HUDEP-2 (cell line): ENCODE results near the gene ABCA2.
A peak's percentile ranks its signal among the peaks of the same experiment; 100 is the strongest.

Experiments
- DNase-seq, 76 experiments: peaks; one replicate each; lab custom pipeline; 2025; ENCODE audit not compliant: unreplicated experiment in 76 of 76; lab: John Stamatoyannopoulos, UW

Gene ABCA2

DNA sequence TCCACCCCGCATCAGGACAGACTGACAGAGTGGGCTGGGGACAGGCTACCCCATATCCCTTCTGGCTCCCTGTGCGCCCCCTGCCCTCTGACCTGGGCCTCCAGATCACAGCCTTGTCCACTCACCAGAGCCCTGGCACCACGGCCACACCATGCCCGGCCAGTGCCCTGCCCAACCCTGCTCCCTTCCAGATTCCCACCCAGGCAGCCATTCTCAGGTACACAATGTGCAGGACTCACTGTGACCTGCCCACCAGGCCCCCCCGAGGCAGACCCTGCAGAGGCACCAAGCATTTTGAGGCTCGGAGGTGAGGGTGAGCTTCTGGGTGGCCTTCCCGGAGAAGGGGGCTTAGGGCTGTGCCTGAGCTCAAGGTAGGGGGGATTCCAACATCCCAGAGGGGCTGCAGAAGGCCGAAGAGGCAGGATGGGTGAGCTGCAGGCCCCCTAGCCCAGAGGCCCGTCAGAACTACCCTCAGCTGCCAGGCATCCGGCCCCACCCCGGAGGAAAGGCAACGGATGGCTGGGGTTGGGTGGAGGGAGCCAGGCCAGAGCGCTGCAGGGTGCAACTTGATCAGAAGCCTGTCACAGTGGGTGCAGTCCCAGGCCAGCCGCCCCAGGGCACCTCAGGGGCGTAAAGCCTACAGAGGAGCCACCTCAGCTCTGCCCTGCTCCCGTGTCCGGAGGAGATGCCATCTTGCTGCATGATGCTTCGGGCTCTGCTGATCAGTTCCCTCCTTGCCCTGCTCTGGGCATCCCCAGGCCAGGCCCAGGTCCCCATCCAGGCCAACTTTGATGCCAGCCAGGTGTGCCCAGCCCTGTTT lies 45.6 kb downstream of the ABCA2 start, which contains the start of gene LCNL1:
TSS of gene LCNL1 (plus strand) at position 762 of the 820 bp plus-strand sequence. CDS start 594 bp downstream, outside the sequence.
- DNase-seq = no peak

DNA sequence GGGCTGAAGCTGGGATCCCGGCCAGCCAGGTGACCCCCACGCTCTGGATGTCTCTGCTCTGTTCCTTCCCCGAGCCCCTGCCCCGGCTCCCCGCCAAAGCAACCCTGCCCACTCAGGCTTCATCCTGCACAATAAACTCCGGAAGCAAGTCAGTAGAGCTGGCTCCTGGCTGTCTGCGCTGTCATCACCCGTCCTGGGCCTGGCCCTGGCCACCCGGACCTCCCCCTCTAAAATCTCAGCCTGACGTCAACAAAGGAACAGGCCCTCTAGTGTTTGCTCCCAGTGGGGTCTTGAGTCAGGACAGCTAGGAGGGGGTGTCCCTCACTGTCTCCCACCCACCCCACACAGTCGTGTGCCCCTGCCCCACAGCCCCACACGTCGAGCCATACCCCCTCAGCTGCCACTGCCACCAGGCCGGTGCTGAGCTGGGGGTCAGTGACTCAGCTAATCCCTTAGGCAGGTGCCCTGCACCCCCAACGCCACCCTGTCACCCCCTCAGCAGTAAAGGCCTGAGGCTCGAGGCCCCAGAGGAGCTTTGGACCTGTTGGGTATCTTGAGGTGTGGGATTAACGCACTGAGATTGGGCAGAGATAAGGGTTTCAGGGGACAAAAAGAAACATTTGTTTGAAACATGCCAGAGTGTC lies 46.3 kb downstream of the ABCA2 start:
- DNase-seq = no peak

DNA sequence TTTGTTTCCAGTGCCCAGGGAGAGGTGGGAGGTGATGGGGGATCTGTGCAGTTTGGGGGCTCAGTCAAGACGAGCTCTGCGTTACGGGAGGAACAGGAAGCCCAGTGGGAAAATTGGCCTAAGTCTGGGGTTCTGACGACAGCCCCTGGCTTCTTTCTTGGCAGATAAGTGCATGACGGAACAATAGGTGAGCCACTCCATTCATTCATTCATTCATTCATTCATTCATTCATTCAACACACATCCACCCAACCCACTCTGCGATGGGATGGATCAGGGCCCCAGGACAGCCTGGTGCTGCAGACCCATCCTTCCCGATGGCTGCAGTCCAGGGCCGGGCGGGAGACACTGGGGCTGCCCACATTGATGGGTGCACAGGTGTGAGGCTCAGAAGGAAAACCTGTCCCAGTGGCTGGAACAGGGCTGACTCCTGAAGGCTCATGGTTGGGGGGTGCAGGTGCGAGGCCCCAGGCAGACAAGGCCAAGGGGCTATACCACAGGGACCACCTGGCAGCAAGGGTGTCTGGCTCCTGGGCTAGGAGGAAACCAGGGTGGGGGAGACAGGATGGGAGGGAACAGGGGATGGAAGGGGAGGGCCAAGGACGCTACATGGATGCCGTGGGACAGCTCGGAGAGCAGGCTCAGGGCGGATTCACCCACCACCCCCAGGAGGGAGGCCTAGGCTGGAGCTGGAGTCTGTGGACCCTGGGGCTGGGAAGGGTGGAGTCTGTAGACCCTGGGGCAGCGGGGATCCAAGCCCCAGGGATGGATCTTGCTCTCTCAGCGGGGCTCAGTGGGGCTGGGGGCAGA lies 47.2 kb downstream of the ABCA2 start:
- DNase-seq = no peak

GRCh38 chr9:136979769-136980587 lies 48.1 kb downstream of the ABCA2 start:
- peak in 50 of 76 experiments; percentile 13 to 75 (median 36) for DNase-seq

- DNase-seq = no peak
Observed at GRCh38 chr9:136978865-136979544, 49.0 kb downstream of the ABCA2 start.

GRCh38 chr9:136978073-136978864 lies 49.8 kb downstream of the ABCA2 start:
- peak in 67 of 76 experiments; percentile 7 to 94 (median 78) for DNase-seq

GRCh38 chr9:136977649-136978072 lies 50.4 kb downstream of the ABCA2 start:
- no peak for DNase-seq

DNA sequence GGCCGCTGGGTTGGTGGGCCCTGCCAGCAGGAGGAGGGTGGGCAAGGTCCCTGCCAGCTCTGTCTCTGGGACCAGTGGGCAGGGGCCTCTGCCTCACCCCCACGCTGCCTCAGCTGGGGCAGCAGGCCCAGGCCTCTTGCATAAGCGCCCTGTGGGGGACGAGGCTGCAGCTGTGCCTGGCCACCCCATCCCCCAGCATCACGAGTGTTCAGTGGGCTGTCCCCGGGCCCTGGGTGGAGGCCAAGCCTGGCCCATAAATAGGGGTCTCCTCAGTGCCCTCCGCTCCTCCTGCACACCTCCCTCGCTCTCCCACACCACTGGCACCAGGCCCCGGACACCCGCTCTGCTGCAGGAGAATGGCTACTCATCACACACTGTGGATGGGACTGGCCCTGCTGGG lies 50.8 kb downstream of the ABCA2 start, which contains the start of gene PTGDS:
TSS of gene PTGDS (plus strand) at position 282 of the 400 bp plus-strand sequence. CDS start at position 357, 75 bp downstream.
- no peak for DNase-seq

DNA sequence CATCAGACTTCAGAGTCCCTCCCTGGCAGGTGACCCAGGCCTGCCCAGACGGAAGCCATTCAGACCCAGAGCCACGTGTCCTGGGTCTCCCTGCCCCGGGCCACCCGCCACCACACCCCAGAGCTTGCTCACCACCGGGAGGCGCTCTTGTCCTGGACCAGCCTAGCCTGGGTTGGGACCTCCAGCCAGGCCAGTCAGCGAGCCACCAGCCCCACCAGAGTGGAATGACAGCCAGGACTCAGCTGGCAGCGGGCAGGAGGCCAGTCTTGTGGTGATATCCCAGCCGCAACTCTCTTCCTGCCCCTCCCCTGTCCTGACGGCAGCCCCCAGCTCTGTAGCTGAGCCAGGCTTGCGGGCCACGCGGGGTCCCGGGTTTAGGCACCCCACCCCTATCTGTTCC lies 52.4 kb downstream of the ABCA2 start:
- DNase-seq = peak in 70 of 76 experiments; percentile 32 to 87 (median 70)

- DNase-seq = peak in 30 of 76 experiments; percentile 11 to 52 (median 24)
Observed at GRCh38 chr9:136974817-136975535, 53.1 kb downstream of the ABCA2 start.

GRCh38 chr9:136973618-136974617 lies 54.1 kb downstream of the ABCA2 start:
- DNase-seq = no peak

GRCh38 chr9:136972743-136973142 lies 55.3 kb downstream of the ABCA2 start:
- DNase-seq = no peak

GRCh38 chr9:136972335-136972734 lies 55.7 kb downstream of the ABCA2 start:
- no peak for DNase-seq

GRCh38 chr9:136971746-136972145 lies 56.3 kb downstream of the ABCA2 start:
- DNase-seq = no peak

DNA sequence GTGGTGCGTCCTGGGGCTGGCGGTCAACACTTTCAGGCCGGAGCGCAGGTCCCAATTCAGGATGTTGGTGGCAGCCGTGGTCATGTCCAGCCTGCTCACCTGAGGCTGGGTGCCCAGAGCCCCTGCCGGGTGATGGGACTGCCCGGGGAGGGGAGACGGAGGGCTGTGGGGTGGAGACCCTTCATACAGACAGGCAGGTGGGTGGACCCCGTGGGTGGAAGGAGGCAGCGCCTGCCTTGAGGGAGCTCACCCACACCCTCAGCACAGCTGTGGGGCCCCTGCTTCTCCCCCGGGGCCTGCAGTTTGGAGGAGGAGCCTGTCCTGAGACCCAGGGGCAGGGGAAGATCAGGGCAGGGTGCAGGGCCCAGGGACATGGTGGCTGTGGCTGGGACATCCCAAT lies 57.7 kb downstream of the ABCA2 start:
- no peak for DNase-seq

GRCh38 chr9:136969774-136970173 lies 58.3 kb downstream of the ABCA2 start:
- DNase-seq = no peak

DNA sequence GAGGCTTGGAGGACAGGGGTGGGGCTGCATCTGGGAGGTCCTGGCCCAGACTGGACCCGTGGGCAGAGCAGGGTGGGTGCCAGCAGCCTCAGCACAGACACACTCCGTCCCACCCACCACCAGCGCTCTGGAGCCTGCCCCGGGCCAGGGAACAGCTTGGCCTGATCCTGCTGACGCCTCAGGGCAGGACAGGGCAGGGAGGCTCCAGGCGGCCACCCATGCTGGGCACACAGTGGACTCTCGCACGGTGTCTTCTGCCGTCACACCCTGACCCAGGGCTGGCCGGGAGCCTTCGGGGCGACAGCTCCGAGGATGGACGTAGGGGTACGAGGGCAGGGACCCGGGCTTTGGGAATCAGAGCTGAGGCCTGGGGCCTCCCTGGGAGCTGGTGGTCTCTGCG lies 58.9 kb downstream of the ABCA2 start:
- DNase-seq = no peak
